ENCODE measurements around the gene CADPS2.
"Not testable (repeated sequence)": the region's sequence is repeated elsewhere in the genome, so short reads cannot be mapped to it uniquely, and the experiment has no call there.

Gene CADPS2

DNA sequence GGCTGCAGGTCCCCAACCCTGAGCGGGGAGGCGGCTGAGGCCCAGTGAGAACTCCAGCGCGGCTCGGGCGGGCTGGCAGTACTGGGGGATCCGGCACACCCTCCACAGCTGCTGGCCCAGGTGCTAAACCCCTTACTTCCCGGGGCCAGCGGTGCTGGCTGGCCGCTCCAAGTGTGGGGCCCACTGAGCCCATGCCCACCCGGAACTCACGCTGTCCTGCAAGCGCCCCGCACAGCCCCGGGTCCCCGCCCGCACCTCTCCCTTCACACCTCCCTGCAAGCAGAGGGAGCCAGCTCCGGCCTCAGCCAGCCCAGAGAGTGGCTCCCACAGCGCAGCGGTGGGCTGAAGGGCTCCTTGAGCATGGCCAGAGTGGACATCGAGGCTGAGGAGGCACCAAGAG, 212.3 kb downstream of the CADPS2 start:
- no peak for DNase-seq (ENCODE audit: low read depth)

GRCh38 chr7:122672536-122672935, 213.7 kb downstream of the CADPS2 start:
- DNase-seq (ENCODE audit: low read depth), result no peak

DNA sequence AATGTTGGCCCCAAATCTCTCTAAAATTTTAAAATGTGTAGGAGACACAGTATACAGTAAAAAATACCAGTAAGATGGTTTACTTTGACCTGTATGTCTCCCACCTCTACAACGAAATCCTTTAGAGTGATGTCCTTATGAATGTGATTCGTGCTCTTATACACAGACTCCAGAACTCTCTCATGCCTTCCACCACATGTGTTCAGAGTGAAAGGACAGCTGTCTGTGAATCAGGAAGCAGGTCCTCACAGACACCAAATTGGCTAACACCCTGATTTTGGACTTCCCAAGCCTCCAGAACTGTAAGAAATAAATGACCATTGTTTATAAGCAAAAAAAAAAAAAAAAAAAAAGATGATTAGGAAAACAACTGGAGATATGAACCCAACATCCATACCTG, 222.5 kb downstream of the CADPS2 start:
- DNase-seq (ENCODE audit: low read depth), result no peak

DNA sequence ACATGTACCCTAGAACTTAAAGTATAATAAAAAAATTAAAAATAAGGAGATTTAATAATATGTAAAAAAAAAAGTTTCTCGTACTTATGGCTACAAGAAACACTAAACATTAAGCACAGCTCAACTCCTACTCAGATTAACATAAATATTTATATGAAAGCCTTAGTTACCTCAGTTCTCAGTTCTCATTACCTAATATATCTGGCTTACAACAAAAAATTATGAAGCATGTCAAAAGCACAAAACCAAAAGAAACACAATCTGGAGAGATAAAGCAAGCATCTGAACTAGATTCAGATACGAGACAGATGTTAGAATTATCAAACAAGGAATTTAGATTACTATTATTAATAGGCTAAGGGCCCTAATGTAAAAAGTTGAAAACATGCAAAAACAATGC, 227.4 kb downstream of the CADPS2 start:
- no peak for DNase-seq (ENCODE audit: low read depth)

DNA sequence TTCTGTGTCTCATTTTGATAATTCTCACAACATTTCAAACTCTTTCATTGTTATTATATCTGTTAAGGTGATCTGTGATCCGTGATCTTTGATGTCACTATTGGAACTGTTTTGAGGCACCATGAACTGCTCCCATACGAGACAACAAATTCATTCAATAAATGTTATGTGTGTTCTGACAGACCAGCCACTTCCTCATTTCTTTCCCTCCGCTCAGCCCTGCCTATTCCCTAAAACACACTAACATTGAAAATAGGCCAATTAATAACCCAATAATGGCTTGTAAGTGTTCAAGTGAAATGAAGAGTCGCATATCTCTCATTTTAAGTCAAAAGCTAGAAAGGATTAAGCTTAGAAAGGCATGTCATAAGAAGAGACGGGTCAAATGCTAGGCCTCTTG, 232.6 kb downstream of the CADPS2 start:
- no peak for DNase-seq (ENCODE audit: low read depth)

GRCh38 chr7:122652876-122653275, 233.4 kb downstream of the CADPS2 start:
- no peak for DNase-seq (ENCODE audit: low read depth)

- no peak for DNase-seq (ENCODE audit: low read depth)
Measured at GRCh38 chr7:122651451-122651850, 234.8 kb downstream of the CADPS2 start.

DNA sequence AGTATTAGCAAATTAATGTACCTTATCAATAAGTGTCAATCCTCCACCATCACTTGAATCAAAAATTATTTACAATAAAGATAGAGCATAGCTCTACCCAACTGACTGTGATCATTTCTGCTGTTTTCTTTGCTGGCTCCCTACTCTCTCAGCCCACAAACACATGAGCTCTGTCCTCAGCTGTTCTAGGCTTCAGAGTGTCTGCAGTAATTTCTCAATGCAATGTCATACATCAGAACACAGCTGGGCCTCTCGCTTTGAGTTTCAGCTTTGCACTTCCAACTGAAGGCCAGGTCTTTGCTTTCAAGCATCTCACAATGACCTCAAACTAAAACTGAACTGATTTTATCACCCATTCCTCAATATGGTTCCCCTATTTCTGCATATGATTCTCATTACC, 243.0 kb downstream of the CADPS2 start:
- DNase-seq (ENCODE audit: low read depth), result no peak

- no peak for DNase-seq (ENCODE audit: low read depth)
Measured at GRCh38 chr7:122638459-122638858, 247.8 kb downstream of the CADPS2 start.

DNA sequence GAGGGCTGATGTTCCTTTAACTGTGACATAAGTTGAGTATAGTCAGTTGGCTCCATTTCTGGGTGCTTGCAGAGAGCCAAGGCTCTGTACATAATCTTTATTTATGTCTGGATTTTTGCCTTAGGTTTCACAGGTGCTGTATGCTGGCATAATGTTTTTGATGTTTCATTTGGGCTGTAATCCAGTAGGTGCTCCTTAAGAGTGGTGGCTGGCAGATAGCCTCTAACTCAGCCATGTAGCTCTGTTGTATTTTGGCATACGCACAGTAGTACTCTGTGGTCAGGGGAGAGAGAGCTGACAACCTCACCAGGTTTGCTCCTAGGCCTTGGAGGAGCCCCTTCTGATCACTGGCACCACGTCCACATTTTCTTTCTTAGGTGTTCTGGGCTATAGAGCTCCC, 248.5 kb downstream of the CADPS2 start:
- no peak for DNase-seq (ENCODE audit: low read depth)

DNA sequence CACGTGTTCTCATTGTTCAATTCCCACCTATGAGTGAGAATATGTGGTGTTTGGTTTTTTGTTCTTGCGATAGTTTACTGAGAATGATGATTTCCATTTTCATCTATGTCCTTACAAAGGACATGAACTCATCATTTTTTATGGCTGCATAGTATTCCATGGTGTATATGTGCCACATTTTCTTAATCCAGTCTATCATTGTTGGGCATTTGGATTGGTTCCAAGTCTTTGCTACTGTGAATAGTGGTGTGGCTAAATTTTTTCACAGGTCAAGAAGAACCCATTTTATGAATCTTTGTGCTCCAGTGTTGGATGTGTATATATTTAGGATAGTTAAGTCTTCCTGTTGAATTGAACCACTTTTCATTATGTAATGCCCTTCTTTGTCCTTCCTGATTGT, 250.8 kb downstream of the CADPS2 start:
- DNase-seq (ENCODE audit: low read depth), result not testable (repeated sequence)

- no peak for DNase-seq (ENCODE audit: low read depth)
Measured at GRCh38 chr7:122633472-122633871, 252.8 kb downstream of the CADPS2 start.

GRCh38 chr7:122632238-122632637, 254.0 kb downstream of the CADPS2 start:
- DNase-seq (ENCODE audit: low read depth), result no peak

GRCh38 chr7:122629412-122629953, 256.8 kb downstream of the CADPS2 start:
- DNase-seq (ENCODE audit: low read depth), result no peak

DNA sequence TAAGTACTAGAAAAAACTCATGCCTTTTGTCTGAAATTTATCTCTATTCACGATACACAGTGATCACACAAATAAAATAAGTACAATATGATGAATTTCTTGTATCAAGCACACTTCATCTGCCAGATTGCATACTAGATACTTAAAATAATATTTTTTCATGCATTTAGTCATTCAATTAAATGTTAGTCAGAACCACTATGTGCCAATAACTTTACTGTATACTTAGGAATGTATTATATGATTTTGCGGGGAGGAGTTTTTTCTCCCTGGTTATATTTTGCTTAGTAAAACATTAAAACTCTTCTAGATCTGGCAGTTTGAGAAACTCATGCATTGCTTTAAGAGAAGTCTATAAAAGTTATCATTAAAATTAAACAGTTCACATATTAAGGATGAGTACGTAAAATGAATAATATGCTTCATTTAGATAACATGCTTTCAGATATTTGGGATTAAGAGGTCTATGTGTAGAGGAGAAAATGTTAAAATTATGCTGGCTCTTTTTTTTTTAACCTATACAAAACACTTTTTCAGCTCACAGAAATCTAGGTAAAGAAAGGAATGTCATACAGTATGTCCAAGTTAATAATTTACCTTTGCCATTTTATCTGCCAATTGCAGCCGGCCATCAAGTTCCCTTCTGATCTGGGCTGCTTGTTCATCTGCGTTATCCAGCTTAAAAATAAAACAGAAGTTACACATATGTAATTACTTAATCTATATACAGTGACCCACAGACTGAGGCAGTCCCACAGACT, 257.4 kb downstream of the CADPS2 start:
- DNase-seq (ENCODE audit: low read depth), result no peak

DNA sequence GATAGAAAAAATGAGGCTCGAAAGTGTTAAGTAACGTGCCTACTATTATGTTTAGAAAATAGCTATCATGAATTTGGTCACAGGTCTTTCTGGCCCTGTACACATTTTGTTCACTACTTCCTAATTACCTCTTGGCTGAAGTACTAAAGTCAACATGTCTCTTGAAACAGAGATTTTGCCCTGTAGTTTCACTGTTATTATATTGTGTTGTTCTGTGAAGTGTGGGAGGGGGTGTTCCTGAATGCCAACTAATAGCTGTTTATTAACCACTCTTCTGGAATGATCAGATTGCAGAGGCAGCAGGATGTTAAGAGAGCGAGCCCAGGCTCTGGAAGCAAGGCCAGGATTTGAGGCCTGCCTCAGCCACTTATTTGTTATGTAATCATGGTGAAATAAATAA, 259.5 kb downstream of the CADPS2 start:
- DNase-seq (ENCODE audit: low read depth), result no peak

DNA sequence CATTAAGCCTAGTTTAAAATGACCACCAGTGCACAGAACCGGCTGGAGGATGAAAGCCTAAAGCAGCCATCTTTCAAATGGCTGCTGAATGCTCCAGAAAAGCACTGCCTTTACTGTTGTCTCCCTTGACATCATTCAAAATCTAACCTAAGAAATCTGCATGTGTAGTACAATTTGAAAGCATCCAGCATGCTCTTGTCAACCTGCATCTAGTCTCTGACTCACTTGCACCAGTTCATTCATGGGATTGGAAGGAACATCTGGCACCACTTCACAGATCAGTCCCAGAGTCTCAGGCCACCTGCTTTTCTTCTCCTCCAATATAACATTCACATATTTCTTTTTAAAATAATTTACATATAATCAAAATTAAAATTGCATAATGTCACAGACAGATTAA, 263.6 kb downstream of the CADPS2 start:
- no peak for DNase-seq (ENCODE audit: low read depth)

GRCh38 chr7:122619664-122620063, 266.6 kb downstream of the CADPS2 start:
- no peak for DNase-seq (ENCODE audit: low read depth)

GRCh38 chr7:122618585-122619189, 267.6 kb downstream of the CADPS2 start:
- DNase-seq (ENCODE audit: low read depth), result no peak

DNA sequence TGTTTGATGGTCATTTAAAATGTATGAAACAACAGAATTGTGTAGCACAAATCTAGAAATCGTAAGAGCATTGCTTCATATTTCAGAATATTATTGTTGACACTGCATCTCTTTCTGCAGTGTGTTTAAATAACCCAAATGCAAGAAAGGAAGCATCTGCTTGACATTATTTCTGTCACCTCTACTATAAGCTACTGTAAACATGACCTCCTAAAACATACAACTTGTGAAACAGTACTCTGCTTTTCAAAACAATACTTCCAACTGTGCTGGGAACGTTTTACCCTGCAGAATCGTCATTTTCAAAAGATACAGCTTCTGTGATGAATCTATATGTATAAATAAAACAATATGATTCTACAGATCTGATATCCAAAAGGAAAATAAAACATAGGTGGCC, 269.3 kb downstream of the CADPS2 start:
- DNase-seq (ENCODE audit: low read depth), result no peak

DNA sequence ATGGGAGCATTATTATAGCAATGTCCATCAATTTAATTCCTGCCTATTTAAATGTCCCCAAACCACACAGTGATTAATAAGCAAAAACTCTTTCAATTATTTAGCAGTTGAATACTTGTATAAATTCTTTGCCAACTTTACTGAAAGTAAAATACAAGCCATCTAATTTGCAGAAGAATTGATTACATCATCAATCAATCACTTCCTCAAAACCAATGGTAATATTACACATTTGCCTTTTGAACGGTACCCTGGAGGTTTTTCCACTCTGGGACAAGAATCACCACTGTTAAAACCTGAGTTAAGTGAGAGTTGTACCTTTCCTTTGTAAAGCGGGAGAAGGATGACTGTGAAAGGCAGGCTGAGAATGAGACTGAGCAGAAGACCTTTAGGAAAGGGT, 280.3 kb downstream of the CADPS2 start:
- DNase-seq (ENCODE audit: low read depth), result no peak

DNA sequence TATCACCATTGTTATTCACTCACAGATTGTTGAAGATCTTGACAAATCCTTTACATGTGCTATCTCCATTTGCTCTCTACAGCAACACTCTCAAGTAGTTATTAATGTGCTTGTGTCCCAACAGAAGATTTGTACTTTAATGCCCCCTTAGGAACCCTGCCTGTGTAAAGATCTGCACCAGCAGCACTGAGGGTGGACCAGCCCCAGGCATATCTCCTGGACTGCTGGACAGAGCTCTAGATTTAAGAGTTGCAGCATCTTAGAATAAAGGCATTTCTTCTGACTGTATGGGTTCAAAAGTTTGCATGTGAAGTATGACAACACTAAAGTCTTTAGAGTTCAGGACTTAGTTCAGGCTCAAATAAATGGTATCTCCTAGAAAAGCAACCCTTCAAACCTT, 282.0 kb downstream of the CADPS2 start:
- no peak for DNase-seq (ENCODE audit: low read depth)

DNA sequence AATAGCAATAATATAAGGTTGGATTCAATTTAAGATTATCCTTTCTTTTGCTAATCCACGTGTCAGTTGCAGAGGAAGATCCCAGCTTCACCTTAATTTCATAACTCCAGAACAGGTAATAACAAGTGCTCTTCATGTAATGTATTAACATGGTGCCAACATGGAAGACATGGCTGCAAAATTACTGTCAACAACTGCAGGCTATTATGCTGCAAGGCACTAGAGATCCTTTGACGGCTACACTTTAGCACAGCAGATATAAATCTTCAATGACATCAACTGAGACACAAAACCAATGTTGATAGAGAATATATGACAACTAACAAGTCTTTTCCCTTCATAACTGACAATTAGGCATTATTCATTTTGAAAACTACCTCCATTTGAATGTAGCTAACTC, 283.5 kb downstream of the CADPS2 start:
- no peak for DNase-seq (ENCODE audit: low read depth)

GRCh38 chr7:122600630-122601029, 285.6 kb downstream of the CADPS2 start:
- no peak for DNase-seq (ENCODE audit: low read depth)

Data from GM04504 (cell line).